ENCODE measurements around the gene ARHGEF12.

GRCh38 chr11:120442031-120442430, 105.8 kb downstream of the ARHGEF12 start:
- no peak for TF ChIP-seq TAF1 (IDR thresholded peaks at IDR 0.05; ENCODE audit: low read depth)
- no peak for TF ChIP-seq RAD21 (IDR thresholded peaks at IDR 0.05; ENCODE audit: low read depth)
- TF ChIP-seq REST (IDR thresholded peaks at IDR 0.05; ENCODE audit: low read depth): no peak

Measured in Ishikawa (cell line).